ENCODE results near the gene POLA1. TPM values are rescaled to one million over a fixed set of nuclear protein-coding genes. Genes with fewer than 3 reads are reported as not detected.

The POLA1 gene
- total and polyA plus RNA-seq, 2 donors (not counting 1 experiment from before 2014, with no cell fraction given): 3.0 to 16.3 TPM

DNA sequence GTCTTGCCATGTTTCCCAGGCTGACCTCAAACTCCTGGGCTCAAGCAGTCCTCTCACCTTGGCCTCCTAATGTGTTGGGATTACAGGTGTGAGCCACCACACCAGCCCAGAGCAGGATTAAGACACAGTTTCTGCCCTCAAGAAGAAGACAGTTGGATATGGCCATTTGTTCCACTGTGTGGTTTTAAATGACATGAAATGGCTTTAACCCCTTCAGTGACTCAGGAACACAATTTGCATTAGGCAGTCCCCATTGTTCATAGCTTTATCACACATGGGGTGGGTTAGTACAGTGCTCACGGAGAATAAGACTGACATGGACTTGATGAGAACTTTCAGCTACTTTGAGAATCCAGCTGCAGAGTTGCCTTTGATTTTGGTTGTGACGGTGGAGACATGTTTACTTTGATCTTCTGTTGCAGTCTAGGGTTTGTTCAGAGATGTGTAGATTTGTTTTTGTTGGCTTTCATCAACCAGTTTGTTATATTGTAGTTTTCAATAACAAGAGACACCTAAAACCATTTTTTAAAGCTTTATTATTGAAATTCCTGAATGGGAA is 261.7 kb downstream of the POLA1 start:
- Histone ChIP-seq H2AFZ (ENCODE audit: insufficient read depth, low read depth, low read length, poor library complexity, severe bottlenecking) (no peak overlapping the region), H3K9me3 (ENCODE audit: control extremely low read depth in 1 of 3, control insufficient read depth in 2 of 3, insufficient read depth in 1 of 3, low read length in 2 of 3) (no peaks in the 10 kb centered on the region), H3K9ac (ENCODE audit: low read length) (no peak overlapping the region), H3K79me2 (ENCODE audit: control insufficient read depth, insufficient read depth, low read length) (no peaks in the 10 kb centered on the region), H3K4me1 (ENCODE audit: control insufficient read depth in 2 of 2, insufficient read depth in 2 of 2, low read length in 2 of 2) (no peaks in the 10 kb centered on the region), H3K4me2 (replicated peaks; ENCODE audit: low read depth, low read length, poor library complexity, severe bottlenecking) (no peak overlapping the region), H3K27ac (ENCODE audit: low read length in 2 of 2) (no peak overlapping the region), H3K4me3 (ENCODE audit: control extremely low read depth in 1 of 5, extremely low read depth in 1 of 5, insufficient read depth in 1 of 5, low read depth in 2 of 5, low read length in 4 of 5) (no peak overlapping the region), H4K20me1 (ENCODE audit: control insufficient read depth, insufficient read depth, low read length, poor library complexity, severe bottlenecking) (no peaks in the 10 kb centered on the region), H3K36me3 (replicated peaks in 1 of 2; ENCODE audit: control extremely low read depth in 1 of 2, control insufficient read depth in 1 of 2, extremely low read depth in 1 of 2, insufficient read depth in 2 of 2, low read length in 1 of 2) (no peaks in the 10 kb centered on the region), H3K27me3 (replicated peaks in 1 of 4; ENCODE audit: control extremely low read depth in 1 of 4, control insufficient read depth in 3 of 4, insufficient read depth in 4 of 4, low read length in 3 of 4) (no peaks in the 10 kb centered on the region)
- POLR2A ChIA-PET: no interaction called here
- intact Hi-C loops (cut with micrococcal nuclease): no loop called here
- H3K27ac Mint-ChIP-seq: no peak overlapping the region
- CTCF ChIA-PET: no interaction called here
- no CpG with 5 or more reads among the region's 2 CpGs for WGBS (ENCODE audit: insufficient coverage)
- DNase-seq (no peak), ATAC-seq (ENCODE audit: low read depth) (no peak)
- H3K9me3 Mint-ChIP-seq (ENCODE audit: insufficient read depth): no peaks in the 10 kb centered on the region
- no peaks in the 10 kb centered on the region for H3K4me1 Mint-ChIP-seq
- TF ChIP-seq, protein P1, sequence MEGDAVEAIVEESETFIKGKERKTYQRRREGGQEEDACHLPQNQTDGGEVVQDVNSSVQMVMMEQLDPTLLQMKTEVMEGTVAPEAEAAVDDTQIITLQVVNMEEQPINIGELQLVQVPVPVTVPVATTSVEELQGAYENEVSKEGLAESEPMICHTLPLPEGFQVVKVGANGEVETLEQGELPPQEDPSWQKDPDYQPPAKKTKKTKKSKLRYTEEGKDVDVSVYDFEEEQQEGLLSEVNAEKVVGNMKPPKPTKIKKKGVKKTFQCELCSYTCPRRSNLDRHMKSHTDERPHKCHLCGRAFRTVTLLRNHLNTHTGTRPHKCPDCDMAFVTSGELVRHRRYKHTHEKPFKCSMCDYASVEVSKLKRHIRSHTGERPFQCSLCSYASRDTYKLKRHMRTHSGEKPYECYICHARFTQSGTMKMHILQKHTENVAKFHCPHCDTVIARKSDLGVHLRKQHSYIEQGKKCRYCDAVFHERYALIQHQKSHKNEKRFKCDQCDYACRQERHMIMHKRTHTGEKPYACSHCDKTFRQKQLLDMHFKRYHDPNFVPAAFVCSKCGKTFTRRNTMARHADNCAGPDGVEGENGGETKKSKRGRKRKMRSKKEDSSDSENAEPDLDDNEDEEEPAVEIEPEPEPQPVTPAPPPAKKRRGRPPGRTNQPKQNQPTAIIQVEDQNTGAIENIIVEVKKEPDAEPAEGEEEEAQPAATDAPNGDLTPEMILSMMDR (IDR thresholded peaks at IDR 0.05): no peak
- TF ChIP-seq EZH2 (IDR thresholded peaks at IDR 0.05; ENCODE audit: borderline replicate concordance, insufficient read depth, low read depth, low read length, poor library complexity, severe bottlenecking): no peak
- H3K27me3 Mint-ChIP-seq: no peaks in the 10 kb centered on the region
- H3K4me3 Mint-ChIP-seq: no peak overlapping the region

DNA sequence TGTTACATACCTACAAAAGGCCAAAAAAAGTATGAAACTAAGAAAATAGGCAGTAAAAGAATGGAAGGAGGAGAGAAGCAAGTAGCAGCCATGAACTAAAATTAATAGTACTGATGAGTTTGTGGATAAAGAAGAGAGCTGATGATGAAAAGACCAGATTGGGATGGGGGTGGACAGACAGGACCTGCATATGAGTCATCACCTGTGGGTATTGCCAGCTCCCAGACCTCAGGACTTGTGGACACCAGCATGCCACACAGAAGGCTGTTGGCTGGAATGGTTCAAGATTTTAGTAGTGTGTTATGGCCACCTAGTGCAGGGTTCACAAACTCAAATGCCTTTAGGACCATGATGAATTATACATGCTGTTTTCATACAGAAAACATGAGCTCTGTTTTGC is 263.1 kb downstream of the POLA1 start:
- Histone ChIP-seq H4K20me1 (ENCODE audit: control insufficient read depth, insufficient read depth, low read length, poor library complexity, severe bottlenecking) (no peaks in the 10 kb centered on the region), H3K27me3 (replicated peaks in 1 of 4; ENCODE audit: control extremely low read depth in 1 of 4, control insufficient read depth in 3 of 4, insufficient read depth in 4 of 4, low read length in 3 of 4) (no peaks in the 10 kb centered on the region), H3K9me3 (ENCODE audit: control extremely low read depth in 1 of 3, control insufficient read depth in 2 of 3, insufficient read depth in 1 of 3, low read length in 2 of 3) (no peaks in the 10 kb centered on the region), H3K27ac (ENCODE audit: low read length in 2 of 2) (no peak overlapping the region), H3K4me2 (replicated peaks; ENCODE audit: low read depth, low read length, poor library complexity, severe bottlenecking) (no peak overlapping the region), H2AFZ (ENCODE audit: insufficient read depth, low read depth, low read length, poor library complexity, severe bottlenecking) (no peak overlapping the region), H3K36me3 (replicated peaks in 1 of 2; ENCODE audit: control extremely low read depth in 1 of 2, control insufficient read depth in 1 of 2, extremely low read depth in 1 of 2, insufficient read depth in 2 of 2, low read length in 1 of 2) (no peaks in the 10 kb centered on the region), H3K4me1 (ENCODE audit: control insufficient read depth in 2 of 2, insufficient read depth in 2 of 2, low read length in 2 of 2) (no peaks in the 10 kb centered on the region), H3K9ac (ENCODE audit: low read length) (no peak overlapping the region), H3K4me3 (ENCODE audit: control extremely low read depth in 1 of 5, extremely low read depth in 1 of 5, insufficient read depth in 1 of 5, low read depth in 2 of 5, low read length in 4 of 5) (no peak overlapping the region), H3K79me2 (ENCODE audit: control insufficient read depth, insufficient read depth, low read length) (no peaks in the 10 kb centered on the region)
- intact Hi-C loops (cut with micrococcal nuclease): no loop called here
- H3K4me3 Mint-ChIP-seq: no peak overlapping the region
- peaks cover 4% of the 10 kb centered on the region for H3K4me1 Mint-ChIP-seq
- no peak for ATAC-seq (ENCODE audit: low read depth)
- POLR2A ChIA-PET: no interaction called here
- CTCF ChIA-PET: no interaction called here
- no peaks in the 10 kb centered on the region for H3K27me3 Mint-ChIP-seq
- no peak overlapping the region for H3K27ac Mint-ChIP-seq
- no peaks in the 10 kb centered on the region for H3K9me3 Mint-ChIP-seq (ENCODE audit: insufficient read depth)
- no peak for TF ChIP-seq EZH2 (IDR thresholded peaks at IDR 0.05; ENCODE audit: borderline replicate concordance, insufficient read depth, low read depth, low read length, poor library complexity, severe bottlenecking)
- TF ChIP-seq, protein P1 (IDR thresholded peaks at IDR 0.05): no peak
- DNase-seq: no peak

All from B cell (primary cell).